ENCODE results near the gene SKP1.
A peak's percentile ranks its signal among the peaks of the same experiment; 100 is the strongest.
"Not testable (repeated sequence)": the region's sequence is repeated elsewhere in the genome, so short reads cannot be mapped to it uniquely, and the experiment has no call there.

The SKP1 gene

DNA sequence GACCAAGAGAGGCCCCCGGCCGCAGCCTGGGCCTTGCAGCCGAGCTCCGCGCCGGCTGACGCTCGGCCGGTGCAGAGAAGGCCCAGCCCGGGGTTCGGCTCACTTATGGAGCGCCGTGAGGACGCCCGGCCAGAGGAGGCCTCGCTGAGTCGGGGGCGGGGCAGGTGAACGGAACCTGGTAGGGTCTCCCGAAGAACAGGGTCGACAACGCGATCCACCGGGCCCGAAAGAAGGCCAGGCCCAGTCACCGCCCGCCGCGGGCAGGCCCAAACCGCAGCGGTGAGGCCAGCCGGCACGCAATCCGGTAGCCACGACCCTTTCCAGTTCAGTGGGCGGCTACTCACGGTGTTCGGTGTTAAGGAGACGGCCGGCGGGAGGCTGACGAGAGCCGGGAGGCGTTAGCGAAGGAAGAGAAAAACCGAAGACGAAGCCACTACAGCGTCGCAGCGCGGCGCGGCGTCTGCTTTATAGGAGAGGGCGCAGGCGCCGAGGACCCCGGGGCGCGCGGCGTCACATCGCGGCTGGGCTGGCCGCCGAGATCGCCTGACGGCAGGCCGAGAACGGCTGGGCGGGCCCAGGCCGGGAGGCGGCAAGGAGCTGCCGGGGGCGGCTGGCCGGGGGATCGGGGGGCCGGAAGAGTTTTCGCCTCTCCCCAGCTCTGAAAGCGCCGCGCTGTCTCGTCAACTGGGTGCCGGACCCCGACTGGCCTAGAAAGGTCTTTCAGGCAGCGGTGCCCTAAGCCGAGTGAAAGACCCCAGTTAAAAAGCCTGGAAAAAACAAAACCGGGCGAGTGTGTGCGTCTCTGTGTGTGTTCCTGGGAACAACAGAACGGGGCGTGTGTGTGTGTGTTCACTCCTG lies at the start of gene SKP1:
Gene SKP1 (minus strand): TSS at position 440 of the 858 bp plus-strand sequence. CDS start 2,928 bp downstream, outside the sequence.
- DNase-seq, result peak; percentile 59

DNA sequence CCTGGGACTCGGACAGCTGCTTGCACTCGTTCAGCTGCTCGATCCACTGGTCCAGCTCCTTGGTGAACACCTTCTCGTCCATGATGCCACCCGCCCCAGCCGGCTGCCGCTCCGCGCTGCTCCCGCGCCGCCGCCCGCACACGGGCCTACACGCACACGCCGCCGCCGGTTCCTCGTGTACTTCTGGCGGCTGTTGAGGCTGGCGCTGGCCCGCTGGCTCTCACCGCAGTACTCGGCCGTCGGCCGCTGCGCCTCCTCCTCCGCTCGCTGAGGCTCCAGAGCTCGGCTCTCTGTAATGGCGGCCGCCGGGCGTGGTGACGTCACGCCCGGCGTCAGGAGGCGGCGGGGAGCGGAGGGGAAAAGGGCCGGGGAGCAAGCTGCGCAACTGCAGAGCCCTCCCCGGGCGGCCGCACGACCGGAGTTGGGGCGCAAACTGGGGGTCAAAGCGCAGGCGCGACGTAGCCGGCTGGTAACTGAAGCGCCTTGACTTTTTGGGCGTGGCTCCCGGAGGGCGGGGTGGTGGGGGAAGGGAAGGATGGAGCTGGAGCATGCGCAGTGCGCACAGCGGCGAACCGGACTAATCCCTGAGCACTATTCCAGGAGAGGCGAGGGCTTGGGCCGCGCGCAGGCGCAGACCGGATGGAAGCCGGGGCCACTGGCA lies 49.2 kb upstream of the SKP1 start, which contains the start of gene PPP2CA:
Gene PPP2CA (minus strand): TSS at position 294 of the 661 bp plus-strand sequence. CDS start 212 bp downstream, at position 82.
- peak; percentile 86 for DNase-seq

DNA sequence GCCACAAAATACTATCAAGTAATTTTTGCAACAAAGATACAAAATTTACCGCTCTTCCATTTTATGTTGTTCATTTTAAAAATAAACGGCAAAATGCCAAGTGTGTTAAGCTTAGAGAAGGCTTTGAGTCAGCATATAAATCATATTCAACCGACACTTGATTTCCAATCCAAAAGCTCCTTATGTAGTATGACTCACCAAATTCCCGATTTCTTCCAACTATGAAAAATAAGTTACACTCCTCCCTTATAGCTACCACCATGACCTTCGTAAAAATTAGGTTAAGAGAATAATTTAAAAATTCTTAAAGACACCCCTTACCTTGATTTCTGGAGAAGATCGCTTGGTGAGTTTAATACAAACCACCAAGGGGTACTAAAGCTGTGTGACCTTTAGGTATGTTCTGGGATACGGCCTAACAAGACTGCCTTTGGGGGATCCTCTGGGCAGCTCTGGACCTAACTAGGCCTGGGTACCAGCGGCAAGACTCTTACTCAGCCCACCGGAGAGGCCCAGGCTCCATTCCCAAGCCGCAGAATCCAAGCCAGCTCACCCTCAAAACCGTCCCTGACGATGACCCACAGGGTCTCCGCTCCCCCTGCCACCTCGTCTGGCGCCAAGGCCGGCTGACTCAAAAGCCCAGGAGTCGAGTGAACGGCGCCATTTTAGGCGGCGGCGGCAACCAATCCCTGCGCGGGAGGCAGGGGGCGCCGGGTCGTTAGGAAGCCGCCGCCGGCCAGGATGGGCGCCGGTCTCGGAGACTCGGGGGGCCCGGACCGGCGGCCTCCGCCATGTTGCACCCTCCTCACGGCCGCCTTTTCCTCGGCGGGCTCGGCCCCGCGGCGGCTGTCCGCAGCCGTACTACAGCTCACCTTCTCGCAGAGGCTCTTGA lies 48.4 kb upstream of the SKP1 start:
- peak; percentile 29 for DNase-seq

DNA sequence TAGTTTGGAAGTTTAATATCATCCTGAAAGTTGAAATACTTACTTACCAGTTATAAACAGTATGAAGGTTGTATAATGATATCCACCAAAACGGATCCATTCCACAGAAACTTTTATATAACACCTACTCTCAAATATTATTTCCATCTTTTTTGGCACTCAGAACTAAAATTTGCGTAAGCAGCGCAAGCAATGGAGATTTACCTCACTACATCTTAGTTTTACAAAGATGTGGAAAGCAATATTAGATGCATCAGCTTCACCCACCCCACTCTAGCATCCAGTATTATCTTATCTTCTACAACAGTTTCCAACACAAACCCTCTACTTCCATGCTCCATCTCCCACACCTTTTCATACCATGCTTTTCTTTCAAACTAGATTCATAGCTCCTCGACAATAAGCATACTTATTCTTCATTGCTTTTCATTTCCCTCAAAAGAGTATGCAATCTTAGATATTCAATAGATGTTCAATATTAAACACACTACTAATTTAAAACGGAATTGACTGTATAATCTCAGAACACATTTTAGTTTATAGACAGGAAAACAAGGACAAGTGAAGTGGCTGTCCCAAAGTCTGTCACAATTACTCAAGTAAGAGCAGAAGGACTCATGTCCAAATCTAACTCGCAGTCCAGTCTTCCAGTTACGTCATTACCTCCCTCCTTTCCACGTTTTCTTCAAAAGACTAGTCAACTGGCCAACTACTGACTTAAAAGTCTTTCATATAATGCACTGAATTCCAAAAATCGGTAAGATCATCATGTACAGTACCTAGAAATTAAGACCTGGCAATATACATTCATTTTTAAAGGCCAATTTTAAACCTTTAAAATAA lies 46.9 kb upstream of the SKP1 start:
- no peak for DNase-seq

DNA sequence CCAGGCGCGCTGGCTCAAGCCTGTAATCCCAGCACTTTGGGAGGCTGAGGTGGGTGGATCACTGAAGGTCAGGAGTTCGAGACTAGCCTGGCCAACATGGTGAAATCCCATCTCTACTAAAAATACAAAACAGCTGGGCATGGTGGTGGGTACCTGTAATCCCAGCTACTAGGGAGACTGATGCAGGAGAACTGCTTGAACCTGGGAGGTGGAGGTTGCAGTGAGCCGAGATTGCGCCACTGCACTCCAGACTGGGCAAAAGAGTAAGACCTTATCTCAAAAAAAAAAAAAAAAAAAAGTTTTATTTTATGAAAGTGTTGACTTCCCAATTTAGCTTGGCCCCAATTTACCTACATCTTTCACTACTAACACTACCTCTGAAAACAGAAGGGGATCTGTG lies 44.9 kb upstream of the SKP1 start:
- not testable (repeated sequence) for DNase-seq

DNA sequence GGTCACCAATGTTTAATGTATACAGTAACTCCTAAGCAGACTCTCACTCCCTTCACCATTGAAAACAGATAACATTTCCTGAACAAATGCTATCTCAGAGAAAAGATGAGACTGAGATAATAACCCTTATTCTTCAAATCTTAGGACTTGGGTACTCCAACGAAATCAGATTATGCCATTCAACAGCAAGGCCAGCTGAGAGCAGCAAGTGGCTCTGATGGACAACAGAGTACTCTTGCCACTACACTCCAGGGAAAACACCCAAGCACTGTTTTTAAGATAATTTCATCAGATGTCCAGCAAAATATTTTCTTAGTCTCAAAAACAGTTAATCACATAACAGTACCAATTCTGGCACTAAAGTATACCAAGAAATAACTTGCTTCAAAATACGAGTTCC lies 39.0 kb upstream of the SKP1 start:
- DNase-seq, result no peak

DNA sequence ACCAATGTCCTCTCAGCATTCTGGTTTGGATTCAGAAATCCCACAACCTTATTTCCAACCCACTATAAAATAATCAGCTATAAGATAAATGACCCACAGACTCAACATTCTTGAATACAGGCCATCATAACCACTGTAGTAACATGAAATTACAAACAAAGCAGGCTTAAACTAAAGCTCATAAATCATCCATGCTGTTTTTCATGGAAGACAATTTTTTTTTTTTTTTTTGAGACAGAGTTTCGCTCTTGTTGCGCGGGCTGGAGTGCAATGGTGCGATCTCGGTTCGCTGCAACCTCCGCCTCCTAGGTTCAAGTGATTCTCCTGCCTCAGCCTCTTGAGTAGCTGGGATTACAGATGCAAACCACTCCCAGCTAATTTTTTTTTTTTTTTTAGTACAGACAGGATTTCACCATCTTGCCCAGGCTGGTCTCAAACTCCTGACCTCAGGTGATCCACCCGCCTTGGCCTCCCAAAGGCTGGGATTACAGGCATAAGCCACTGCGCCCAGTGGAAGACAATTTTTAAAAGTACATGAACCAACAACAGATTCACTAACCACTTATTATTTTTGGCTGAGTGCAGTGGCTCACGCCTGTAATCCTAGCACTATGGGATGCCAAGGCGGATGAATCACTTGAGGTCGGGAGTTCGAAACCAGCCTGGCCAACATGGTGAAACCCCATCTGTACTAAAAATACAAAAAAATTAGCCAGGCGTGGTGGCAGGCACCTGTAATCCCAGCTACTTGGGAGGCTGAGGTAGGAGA lies 34.7 kb upstream of the SKP1 start:
- not testable (repeated sequence) for DNase-seq

DNA sequence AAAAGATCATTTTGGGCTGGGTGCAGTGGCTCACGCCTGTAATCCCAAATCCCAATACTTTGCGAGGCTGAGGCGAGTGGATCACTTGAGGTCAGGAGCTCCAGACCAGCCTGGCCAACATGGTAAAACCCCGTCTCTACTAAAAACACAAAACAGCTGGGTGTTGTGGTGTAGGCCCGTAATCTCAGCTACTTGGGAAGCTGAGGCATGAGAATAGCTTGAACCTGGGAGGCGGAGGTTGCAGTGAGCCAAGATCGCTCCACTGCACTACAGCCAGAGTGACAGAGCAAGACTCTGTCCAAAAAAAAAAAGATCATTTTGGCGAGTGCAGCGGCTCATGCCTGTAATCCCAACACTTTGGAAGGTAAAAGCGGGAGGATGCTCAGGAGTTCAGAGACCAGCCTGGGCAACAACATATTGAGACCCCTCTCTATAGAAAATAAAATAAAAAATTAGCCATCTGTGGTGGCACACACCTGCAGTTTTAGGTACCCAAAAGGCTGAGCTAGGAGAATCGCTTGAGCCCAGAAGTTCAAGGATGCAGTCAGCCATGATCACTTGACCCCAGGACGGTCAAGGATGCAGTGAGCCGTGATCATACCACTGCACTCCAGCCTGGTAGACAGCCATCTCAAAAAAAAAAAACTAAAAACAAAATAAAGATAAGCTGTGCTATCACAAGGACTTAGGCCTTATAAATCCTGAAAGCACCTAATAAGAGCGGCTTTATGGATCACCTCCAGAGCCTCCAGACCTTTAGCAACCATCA lies 32.9 kb upstream of the SKP1 start:
- DNase-seq, result no peak

DNA sequence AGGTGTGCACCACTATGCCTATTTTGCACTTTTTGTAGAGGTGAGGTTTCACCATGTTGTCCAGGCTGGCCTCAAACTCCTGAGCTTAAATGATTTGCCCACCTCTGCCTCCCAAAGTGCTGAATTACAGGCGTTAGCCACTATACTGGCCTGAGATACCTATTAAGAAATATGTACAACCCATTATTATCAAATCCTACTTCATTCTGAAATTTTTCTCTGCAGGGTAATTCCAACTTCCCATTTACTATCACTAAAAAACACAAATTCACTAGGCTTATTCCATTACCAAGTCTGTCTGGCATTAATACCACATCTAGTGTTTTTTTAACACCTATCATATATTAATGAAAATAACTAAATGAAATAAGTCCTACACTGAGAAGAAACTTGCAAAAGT lies 30.9 kb upstream of the SKP1 start:
- DNase-seq, result no peak

DNA sequence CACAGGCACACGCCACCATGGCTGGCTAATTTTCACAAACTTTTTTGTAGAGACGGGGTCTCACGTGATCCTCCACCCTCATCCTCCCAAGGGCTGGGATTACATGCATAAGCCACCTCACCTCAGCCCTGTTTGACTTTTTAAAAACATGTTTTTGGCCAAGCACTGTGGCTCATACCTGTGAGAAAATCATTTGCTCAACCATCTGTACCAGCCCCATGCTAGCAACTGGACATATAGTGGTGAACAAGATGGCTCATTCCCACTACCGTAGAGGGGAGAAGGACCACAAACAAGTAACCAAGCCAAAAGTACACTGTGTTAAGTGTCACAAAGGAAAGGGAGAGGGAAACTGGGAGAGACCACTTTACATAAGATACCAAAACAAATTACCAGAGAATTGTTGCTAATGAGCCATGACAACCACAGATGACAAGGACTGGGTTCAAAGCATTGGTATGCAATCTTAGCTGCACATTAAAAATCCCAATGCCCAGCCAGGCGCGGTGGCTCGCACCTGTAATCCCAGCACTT lies 29.9 kb upstream of the SKP1 start:
- DNase-seq, result no peak

DNA sequence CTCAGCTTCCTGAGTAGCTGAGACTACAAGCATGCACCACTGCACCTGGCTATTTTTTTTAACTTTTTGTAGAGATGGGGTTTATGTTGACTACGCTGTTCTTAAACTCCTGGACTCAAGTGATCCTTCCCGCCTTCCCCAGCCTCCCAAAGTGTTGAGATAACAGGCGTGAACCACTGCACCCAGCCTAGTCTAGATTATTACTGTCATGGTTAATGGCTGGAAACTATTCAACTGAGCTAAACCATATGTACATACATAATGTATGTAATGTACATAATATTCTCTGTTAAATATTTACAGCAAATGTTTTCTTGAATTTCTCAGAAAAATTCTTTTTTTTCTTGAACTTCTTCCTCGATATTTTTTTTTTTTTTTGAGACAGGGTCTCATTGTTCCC lies 27.8 kb upstream of the SKP1 start:
- no peak for DNase-seq

DNA sequence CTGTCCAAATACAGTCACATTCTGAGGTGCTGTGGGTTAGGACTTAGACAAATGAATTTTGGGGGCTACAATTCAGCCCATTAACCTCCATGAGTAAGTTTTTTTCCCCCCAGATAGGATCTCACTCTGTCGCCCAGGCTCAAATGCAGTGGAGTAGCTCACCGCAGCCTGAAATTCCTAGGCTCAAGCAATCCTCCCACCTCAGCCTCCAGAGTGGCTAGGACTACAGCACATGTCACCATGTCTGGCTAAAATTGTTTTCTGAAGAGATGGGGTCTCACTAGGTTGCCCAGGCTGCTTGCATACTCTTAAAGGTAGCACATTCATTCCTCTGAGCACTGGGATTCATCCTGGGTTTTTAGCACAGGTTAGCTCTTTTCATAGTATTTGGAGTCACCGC lies 26.9 kb upstream of the SKP1 start:
- DNase-seq, result no peak

DNA sequence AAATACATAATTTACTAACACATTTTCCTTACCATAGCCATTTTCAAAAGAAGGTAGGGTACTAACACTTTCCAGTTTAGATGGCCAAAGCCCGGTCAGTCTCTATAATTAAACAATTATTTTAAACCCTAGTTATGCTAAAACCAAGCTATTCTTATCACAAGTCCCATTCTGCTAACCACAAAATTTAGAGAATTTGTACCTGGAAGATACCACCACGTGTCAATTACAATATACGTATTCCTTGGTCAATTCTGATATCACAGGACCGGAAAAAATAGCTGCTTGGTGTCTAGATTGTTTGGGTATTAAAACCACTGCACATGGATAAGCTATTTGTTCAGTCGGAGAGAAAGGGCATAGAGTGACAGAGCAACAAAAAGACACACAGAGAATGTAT lies 18.9 kb upstream of the SKP1 start:
- DNase-seq, result no peak

DNA sequence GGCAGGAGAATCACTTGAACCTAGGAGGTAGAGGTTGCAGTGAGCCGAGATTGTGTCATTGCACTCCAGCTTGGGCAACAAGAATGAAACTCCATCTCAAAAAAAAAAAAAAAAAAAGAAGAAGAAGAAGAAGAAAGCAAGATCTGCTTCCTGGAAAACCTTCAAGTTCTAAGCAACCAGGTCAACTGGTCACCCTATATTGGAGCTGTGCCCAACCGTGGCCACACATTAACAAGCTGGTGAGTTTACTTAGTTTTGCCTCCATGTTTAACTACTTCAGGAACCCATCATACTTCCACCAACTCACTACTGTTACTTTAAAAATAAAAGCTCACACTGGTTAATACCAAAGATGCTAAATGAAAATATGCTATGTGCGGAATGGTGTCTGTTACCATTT lies 12.3 kb upstream of the SKP1 start:
- no peak for DNase-seq

DNA sequence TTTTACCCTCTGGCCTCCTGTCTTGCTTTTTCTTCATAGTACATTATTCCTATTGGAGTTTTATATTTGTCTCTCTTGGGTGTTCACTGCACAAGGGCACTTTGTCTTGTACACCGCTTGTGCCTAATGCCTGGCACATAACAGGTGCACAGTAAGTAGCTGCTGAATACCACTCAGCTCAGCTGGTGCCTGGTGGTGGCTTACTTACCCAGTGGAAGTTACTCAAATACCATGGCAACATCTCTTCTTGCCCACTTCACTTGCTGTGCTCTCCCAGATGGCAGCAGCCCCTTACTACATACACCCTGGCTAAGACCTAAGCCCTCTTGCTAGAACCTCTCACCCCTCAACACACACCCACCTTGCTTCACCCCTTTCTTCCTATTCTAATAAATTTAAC lies 11.3 kb upstream of the SKP1 start:
- no peak for DNase-seq

DNA sequence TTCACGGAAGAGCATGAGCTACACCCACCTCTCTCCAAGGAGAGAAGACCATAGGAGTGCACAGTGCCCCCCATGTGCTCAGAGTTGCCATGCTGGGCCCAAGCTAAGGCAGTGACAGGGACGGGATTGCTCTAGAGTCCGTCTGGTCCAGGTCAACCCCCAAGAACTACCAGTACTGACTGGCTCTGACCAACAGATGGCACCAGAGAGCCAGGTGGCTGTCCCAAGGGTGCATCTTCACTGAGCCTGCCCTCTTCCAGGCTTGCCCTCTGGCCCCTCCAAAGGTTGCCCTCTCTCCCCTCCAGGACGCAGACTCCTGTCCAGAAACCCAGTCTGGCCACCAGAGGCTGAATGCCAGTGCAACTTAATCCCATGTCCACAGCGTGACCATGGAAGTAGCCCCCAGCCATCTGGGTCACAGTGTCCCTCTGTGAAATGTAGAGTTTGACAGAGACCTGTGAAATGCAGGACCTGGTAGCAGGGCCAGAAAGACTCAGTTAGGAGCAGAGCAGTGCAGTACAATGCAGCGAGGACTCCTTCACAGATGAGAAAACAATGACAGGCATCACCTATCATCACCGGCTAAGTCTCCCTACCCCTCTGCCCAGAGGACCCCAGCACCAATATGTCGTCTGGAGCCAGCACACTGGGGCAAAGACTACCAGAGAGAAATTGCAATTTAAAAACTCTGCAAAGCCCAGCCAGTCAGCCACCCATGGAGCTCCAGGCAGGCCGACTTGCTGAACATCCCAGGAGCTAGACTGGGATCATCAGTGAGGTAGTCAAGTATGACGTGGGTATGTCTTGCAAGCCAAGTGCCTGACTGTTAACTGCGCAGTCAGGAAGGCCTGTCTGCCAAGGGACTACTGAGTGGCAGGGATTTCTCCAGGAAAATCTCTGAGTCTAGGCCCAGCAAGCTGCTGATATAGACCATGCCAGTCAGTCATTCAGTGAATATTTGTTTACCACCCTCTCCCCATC lies 7.7 kb upstream of the SKP1 start:
- DNase-seq, result peak; percentile 12

DNA sequence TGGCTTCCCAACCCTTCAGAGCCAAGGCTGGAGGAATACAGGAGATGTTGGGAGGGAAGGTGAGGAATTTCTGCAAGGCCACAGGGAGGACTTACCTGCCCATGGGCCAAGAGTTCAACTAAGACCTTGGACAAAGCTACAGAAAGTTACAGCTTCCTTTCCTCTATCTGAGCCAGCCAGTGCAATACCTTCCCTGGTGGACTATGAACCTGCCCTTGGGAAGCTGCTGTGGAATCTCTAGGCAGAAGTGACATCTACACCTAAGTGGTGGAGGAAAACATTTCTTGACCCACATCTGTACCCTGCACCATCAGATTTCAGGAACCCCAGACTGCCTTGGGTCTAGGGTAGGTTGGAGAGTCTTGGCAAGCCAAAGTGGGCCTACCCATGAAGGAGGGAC lies 6.7 kb upstream of the SKP1 start:
- no peak for DNase-seq

DNA sequence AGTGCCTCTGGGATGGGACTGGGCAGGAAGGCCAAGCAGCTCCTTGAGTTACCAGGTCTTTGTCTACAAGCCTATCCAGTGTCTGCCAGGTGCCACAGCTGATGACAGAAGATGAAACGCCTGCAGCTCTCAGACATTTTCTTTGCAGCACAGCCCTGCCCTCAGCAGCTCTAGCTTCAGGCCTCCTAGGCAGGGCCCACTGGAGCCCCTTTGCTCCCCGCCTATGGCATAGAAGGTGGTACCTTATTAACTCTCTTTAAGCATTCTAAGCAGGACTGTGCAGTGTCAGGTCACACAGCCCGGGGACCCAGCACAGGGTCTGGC lies 1.3 kb upstream of the SKP1 start:
- DNase-seq, result no peak

DNA sequence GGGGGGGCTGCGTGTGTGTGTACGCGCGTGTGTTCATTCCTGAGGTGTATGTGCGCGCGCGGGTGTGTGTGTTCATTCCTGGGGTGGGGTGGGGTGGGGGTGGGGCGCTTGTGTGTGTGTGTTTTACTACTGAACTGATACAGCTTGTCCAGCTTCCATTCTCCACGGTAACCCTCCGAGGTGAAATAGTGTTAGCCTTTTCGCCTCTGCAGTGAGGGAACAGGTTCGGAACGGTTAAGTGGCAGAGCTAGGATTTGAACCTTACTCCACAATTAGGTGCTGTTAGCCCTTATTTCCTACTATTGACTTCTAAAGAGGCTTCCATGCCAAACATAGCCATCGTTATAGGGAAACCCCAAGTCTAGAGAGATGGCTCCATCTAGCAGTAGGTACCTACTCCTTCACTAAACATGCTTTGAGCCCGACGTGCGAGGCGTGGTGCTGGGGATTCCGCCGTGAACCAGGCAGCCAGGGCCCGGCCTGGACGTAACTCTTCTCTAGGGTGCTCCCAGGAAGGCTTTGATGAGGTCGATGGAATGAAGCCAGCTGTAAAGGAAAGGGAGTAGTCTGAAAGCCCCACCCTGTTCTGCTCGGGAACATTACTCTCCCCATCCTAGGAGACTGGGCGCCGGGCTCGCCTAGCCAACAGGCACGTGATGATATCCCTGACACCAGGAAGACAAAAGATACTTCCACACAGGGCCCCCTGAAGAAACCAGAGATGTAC lies 782 bp upstream of the SKP1 start:
- DNase-seq, result no peak

Data from NCI-H1105 treated with DMSO at 0.1 percent for 48 hours (cell line).